HepG2 (cell line): ENCODE data around the gene CLCN4. TPM values are rescaled to one million over a fixed set of nuclear protein-coding genes. Genes with fewer than 3 reads are reported as not detected.

Source experiments
- ARID4A ChIP-seq: sonication (generic); formaldehyde crosslinking; IDR thresholded peaks from 2 replicates; pipeline ENCODE4 v1.5.0; 2020; ENCODE audit warnings: mild to moderate bottlenecking, missing genetic modification reagents, borderline replicate concordance
- BORCS8-MEF2B ChIP-seq: sonication (generic); formaldehyde crosslinking; IDR thresholded peaks from 2 replicates; pipeline ENCODE4 v1.8.0; 2022; ENCODE audit warnings: mild to moderate bottlenecking, missing genetic modification reagents
- CCDC6 ChIP-seq: sonication (generic); formaldehyde crosslinking; IDR thresholded peaks from 2 replicates; pipeline ENCODE4 v1.8.1; 2022; ENCODE audit warnings: mild to moderate bottlenecking, missing genetic modification reagents, moderate library complexity
- HNRNPK ChIP-seq: fragments of 200-400 bp; formaldehyde crosslinking; IDR thresholded peaks from 2 replicates; pipeline ENCODE4 v1.6.1; 2018; ENCODE audit warnings: low read length, low read depth, moderate library complexity, mild to moderate bottlenecking; ENCODE audit not compliant: poor library complexity, severe bottlenecking
- JUNB ChIP-seq: sonication (generic); formaldehyde crosslinking; IDR thresholded peaks from 2 replicates; pipeline ENCODE4 v1.8.0; 2022; ENCODE audit warnings: missing genetic modification reagents, mild to moderate bottlenecking, borderline replicate concordance
- KIAA2018 ChIP-seq: sonication (generic); formaldehyde crosslinking; IDR thresholded peaks from 2 replicates; pipeline ENCODE4 v1.5.0; 2020; ENCODE audit warnings: mild to moderate bottlenecking, missing genetic modification reagents, borderline replicate concordance
- POLR2G ChIP-seq: fragments of 200-400 bp; formaldehyde crosslinking; IDR thresholded peaks from 2 replicates; pipeline ENCODE4 v1.6.1; 2018; ENCODE audit warnings: mild to moderate bottlenecking, low read depth, low read length, moderate library complexity
- SOX5 ChIP-seq: IDR thresholded peaks from 2 replicates; pipeline ENCODE4 v1.6.1; 2016; ENCODE audit warnings: borderline replicate concordance
- SP4 ChIP-seq: sonication (generic); formaldehyde crosslinking; IDR thresholded peaks from 2 replicates; pipeline ENCODE4 v1.8.1; 2023; ENCODE audit warnings: mild to moderate bottlenecking, missing genetic modification reagents
- ZHX1 ChIP-seq: sonication (generic); formaldehyde crosslinking; IDR thresholded peaks from 2 replicates; pipeline ENCODE4 v1.8.1; 2022; ENCODE audit warnings: low read depth, mild to moderate bottlenecking, missing genetic modification reagents
- ZNF292 ChIP-seq: sonication (generic); formaldehyde crosslinking; IDR thresholded peaks from 2 replicates; pipeline ENCODE4 v1.8.1; 2022; ENCODE audit warnings: mild to moderate bottlenecking, low read depth, missing genetic modification reagents, borderline replicate concordance
- ZNF839 ChIP-seq: sonication (generic); formaldehyde crosslinking; IDR thresholded peaks from 2 replicates; pipeline ENCODE4 v1.4.0; 2020; ENCODE audit warnings: missing genetic modification reagents, mild to moderate bottlenecking, borderline replicate concordance
- polyA plus RNA-seq, 8 experiments: library from polyadenylated mRNA; depleted of rRNA in 3 of 8; stranded (reverse) in 7 of 8; unstranded in 1 of 8; fragments of >200 nt; fragmentation: Illumina TruSeq in 4 of 8; extraction: Trizol in 4 of 8; gene quantifications; 2 replicates each; pipeline versions ENCODE4 v1.2.1 to v1.2.3, GENCODE V29; 2011 to 2016; ENCODE audit warnings: low read depth in 4 of 8, missing spikeins in 1 of 8, mixed read lengths in 1 of 8; ENCODE audit not compliant: insufficient read depth in 1 of 8
- total RNA-seq, 5 experiments: library from RNA; depleted of rRNA; stranded (reverse); fragments of >200 nt; fragmentation: Illumina TruSeq; extraction: Trizol; gene quantifications; 2 replicates each; pipeline ENCODE4 v1.2.3, GENCODE V29; 2016; ENCODE audit warnings: low read depth in 1 of 5

CLCN4 gene
- total and polyA plus RNA-seq, 2 of the 13 experiments (the other 11 are each of a cell fraction or from before 2014, with no cell fraction given): 1.8 to 2.5 TPM

- TF ChIP-seq ZNF292 (CRISPR knock-in tag) (0 out of 2 replicates have a peak, but pooled peaks have one; percentile 27), HNRNPK (no peak), BORCS8-MEF2B (CRISPR knock-in tag) (no peak), CCDC6 (CRISPR knock-in tag) (no peak), JUNB (CRISPR knock-in tag) (no peak), SOX5 (CRISPR knock-in tag) (peak; percentile 14; the same call in 1 of the 2 replicates), ARID4A (CRISPR knock-in tag) (peak; percentile 59; the same call in 1 of the 2 replicates), POLR2G (peak; percentile 77), ZHX1 (CRISPR knock-in tag) (no peak), ZNF839 (CRISPR knock-in tag) (no peak), KIAA2018 (no peak), SP4 (CRISPR knock-in tag) (no peak)
These were observed at the start of gene CLCN4 (continued) for GRCh38 chrX:10156199-10157031.
